Measurements from ENCODE around the gene LIN7A.

The LIN7A gene

GRCh38 chr12:80925983-80926382 lies 11.8 kb downstream of the LIN7A start:
- Histone ChIP-seq H4K20me1 (ENCODE audit: insufficient read depth, low read length) (no peaks in the 10 kb centered on the region), H3K36me3 (ENCODE audit: insufficient read depth, low read length) (no peaks in the 10 kb centered on the region), H3K9me3 (ENCODE audit: low read length) (no peaks in the 10 kb centered on the region), H3K27ac (ENCODE audit: low read depth, low read length, poor library complexity, severe bottlenecking) (no peak overlapping the region), H3K4me2 (ENCODE audit: low read length) (no peak overlapping the region), H3K4me1 (ENCODE audit: insufficient read depth, low read length, severe bottlenecking) (no peaks in the 10 kb centered on the region), H3F3A (ENCODE audit: insufficient read depth, low read length) (no peaks in the 10 kb centered on the region), H3K79me2 (ENCODE audit: insufficient read depth, low read length) (no peaks in the 10 kb centered on the region), H2AFZ (ENCODE audit: low read length) (no peak overlapping the region), H3K9ac (ENCODE audit: low read length) (no peak overlapping the region), H3K27me3 (ENCODE audit: insufficient read depth, low read length) (no peaks in the 10 kb centered on the region), H3K4me3 (ENCODE audit: low read depth, low read length, poor library complexity, severe bottlenecking) (no peak overlapping the region), H3K9me2 (ENCODE audit: low read depth, low read length) (no peaks in the 10 kb centered on the region)
- TF ChIP-seq CTCF (IDR thresholded peaks at IDR 0.05; ENCODE audit: low read length) (no peak), EZH2 (IDR thresholded peaks at IDR 0.05; ENCODE audit: borderline replicate concordance, low read length) (no peak)

GRCh38 chr12:80925237-80925636 lies 12.5 kb downstream of the LIN7A start:
- Histone ChIP-seq H2AFZ (ENCODE audit: low read length) (no peak overlapping the region), H3K9me3 (ENCODE audit: low read length) (no peaks in the 10 kb centered on the region), H4K20me1 (ENCODE audit: insufficient read depth, low read length) (no peaks in the 10 kb centered on the region), H3K79me2 (ENCODE audit: insufficient read depth, low read length) (no peaks in the 10 kb centered on the region), H3K9ac (ENCODE audit: low read length) (no peak overlapping the region), H3K27me3 (ENCODE audit: insufficient read depth, low read length) (no peaks in the 10 kb centered on the region), H3K4me2 (ENCODE audit: low read length) (no peak overlapping the region), H3K4me3 (ENCODE audit: low read depth, low read length, poor library complexity, severe bottlenecking) (no peak overlapping the region), H3K4me1 (ENCODE audit: insufficient read depth, low read length, severe bottlenecking) (no peaks in the 10 kb centered on the region), H3K9me2 (ENCODE audit: low read depth, low read length) (no peaks in the 10 kb centered on the region), H3K36me3 (ENCODE audit: insufficient read depth, low read length) (no peaks in the 10 kb centered on the region), H3F3A (ENCODE audit: insufficient read depth, low read length) (no peaks in the 10 kb centered on the region), H3K27ac (ENCODE audit: low read depth, low read length, poor library complexity, severe bottlenecking) (no peak overlapping the region)
- TF ChIP-seq CTCF (IDR thresholded peaks at IDR 0.05; ENCODE audit: low read length): no peak
- TF ChIP-seq EZH2 (IDR thresholded peaks at IDR 0.05; ENCODE audit: borderline replicate concordance, low read length): no peak

GRCh38 chr12:80924437-80924836 lies 13.3 kb downstream of the LIN7A start:
- Histone ChIP-seq H3F3A (ENCODE audit: insufficient read depth, low read length) (no peaks in the 10 kb centered on the region), H3K4me2 (ENCODE audit: low read length) (no peak overlapping the region), H3K9me2 (ENCODE audit: low read depth, low read length) (no peaks in the 10 kb centered on the region), H3K4me3 (ENCODE audit: low read depth, low read length, poor library complexity, severe bottlenecking) (no peak overlapping the region), H3K36me3 (ENCODE audit: insufficient read depth, low read length) (no peaks in the 10 kb centered on the region), H3K27me3 (ENCODE audit: insufficient read depth, low read length) (no peaks in the 10 kb centered on the region), H3K27ac (ENCODE audit: low read depth, low read length, poor library complexity, severe bottlenecking) (no peak overlapping the region), H3K9ac (ENCODE audit: low read length) (no peak overlapping the region), H3K79me2 (ENCODE audit: insufficient read depth, low read length) (no peaks in the 10 kb centered on the region), H2AFZ (ENCODE audit: low read length) (no peak overlapping the region), H3K4me1 (ENCODE audit: insufficient read depth, low read length, severe bottlenecking) (no peaks in the 10 kb centered on the region), H4K20me1 (ENCODE audit: insufficient read depth, low read length) (no peaks in the 10 kb centered on the region), H3K9me3 (ENCODE audit: low read length) (no peaks in the 10 kb centered on the region)
- no peak for TF ChIP-seq EZH2 (IDR thresholded peaks at IDR 0.05; ENCODE audit: borderline replicate concordance, low read length)
- TF ChIP-seq CTCF (IDR thresholded peaks at IDR 0.05; ENCODE audit: low read length): no peak

Measured in OCI-LY1 (cell line).